Measurements from ENCODE around the gene ABTB2.

DNA sequence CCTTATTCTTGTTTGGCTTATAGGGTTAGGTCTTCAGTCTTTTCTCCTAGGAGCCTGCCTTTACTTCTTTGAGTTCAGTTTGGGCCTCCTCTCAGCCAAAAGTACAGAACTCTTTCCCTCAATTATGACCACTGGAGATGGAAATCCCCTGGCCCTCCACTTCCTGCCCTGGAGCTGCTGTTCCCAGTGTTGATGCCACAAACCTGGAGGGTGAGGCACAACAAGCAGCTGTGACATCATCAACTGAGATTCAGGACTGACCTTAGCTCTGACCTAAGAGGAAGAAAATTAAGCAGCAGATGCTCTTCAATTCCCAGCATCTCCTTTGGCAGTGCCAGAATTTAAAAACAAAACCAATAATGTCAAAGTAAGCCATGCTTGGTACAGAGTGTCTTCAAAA lies 3.0 kb downstream of the ABTB2 start:
- TF ChIP-seq, protein P1, sequence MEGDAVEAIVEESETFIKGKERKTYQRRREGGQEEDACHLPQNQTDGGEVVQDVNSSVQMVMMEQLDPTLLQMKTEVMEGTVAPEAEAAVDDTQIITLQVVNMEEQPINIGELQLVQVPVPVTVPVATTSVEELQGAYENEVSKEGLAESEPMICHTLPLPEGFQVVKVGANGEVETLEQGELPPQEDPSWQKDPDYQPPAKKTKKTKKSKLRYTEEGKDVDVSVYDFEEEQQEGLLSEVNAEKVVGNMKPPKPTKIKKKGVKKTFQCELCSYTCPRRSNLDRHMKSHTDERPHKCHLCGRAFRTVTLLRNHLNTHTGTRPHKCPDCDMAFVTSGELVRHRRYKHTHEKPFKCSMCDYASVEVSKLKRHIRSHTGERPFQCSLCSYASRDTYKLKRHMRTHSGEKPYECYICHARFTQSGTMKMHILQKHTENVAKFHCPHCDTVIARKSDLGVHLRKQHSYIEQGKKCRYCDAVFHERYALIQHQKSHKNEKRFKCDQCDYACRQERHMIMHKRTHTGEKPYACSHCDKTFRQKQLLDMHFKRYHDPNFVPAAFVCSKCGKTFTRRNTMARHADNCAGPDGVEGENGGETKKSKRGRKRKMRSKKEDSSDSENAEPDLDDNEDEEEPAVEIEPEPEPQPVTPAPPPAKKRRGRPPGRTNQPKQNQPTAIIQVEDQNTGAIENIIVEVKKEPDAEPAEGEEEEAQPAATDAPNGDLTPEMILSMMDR (IDR thresholded peaks at IDR 0.05): no peak
- TF ChIP-seq POLR2A (IDR thresholded peaks at IDR 0.05): no peak
